Measurements from ENCODE around the gene POU2F3. TPM values are rescaled to one million over a fixed set of nuclear protein-coding genes. Genes with fewer than 3 reads are reported as not detected.
A peak's percentile ranks its signal among the peaks of the same experiment; 100 is the strongest.

Gene POU2F3
- total RNA-seq, 1 experiment from 2014 or later = 0.02 TPM

- DNase-seq (ENCODE audit: low read depth) = no peak
Observed at GRCh38 chr11:120317689-120318480, 77.9 kb downstream of the POU2F3 start.

GRCh38 chr11:120318906-120319305 is 79.0 kb downstream of the POU2F3 start:
- no peak for DNase-seq (ENCODE audit: low read depth)

GRCh38 chr11:120324932-120325810 is 85.2 kb downstream of the POU2F3 start, which contains the start of gene TLCD5:
TSS of gene TLCD5 (plus strand) at chr11:120325299. CDS start at chr11:120327442, 2,143 bp downstream.
- DNase-seq (ENCODE audit: low read depth) = peak; percentile 68

GRCh38 chr11:120326228-120326627 is 86.3 kb downstream of the POU2F3 start:
- peak; percentile 25 for DNase-seq (ENCODE audit: low read depth)

- DNase-seq (ENCODE audit: low read depth) = peak; percentile 50
Observed at GRCh38 chr11:120326845-120327281, 86.9 kb downstream of the POU2F3 start.

GRCh38 chr11:120327311-120327710 is 87.4 kb downstream of the POU2F3 start:
- no peak for DNase-seq (ENCODE audit: low read depth)

GRCh38 chr11:120329556-120329955 is 89.6 kb downstream of the POU2F3 start:
- peak; percentile 34 for DNase-seq (ENCODE audit: low read depth)

GRCh38 chr11:120330045-120330444 is 90.1 kb downstream of the POU2F3 start:
- no peak for DNase-seq (ENCODE audit: low read depth)

GRCh38 chr11:120331301-120331996 is 91.5 kb downstream of the POU2F3 start:
- peak; percentile 93 for DNase-seq (ENCODE audit: low read depth)

GRCh38 chr11:120332822-120333716 is 93.1 kb downstream of the POU2F3 start:
- DNase-seq (ENCODE audit: low read depth) = peak; percentile 28

GRCh38 chr11:120333801-120334200 is 93.9 kb downstream of the POU2F3 start:
- no peak for DNase-seq (ENCODE audit: low read depth)

- DNase-seq (ENCODE audit: low read depth) = no peak
Observed at GRCh38 chr11:120334332-120334731, 94.4 kb downstream of the POU2F3 start.

- peak; percentile 82 for DNase-seq (ENCODE audit: low read depth)
Observed at GRCh38 chr11:120334894-120335462, 95.0 kb downstream of the POU2F3 start.

- no peak for DNase-seq (ENCODE audit: low read depth)
Observed at GRCh38 chr11:120335556-120335907, 95.6 kb downstream of the POU2F3 start.

- DNase-seq (ENCODE audit: low read depth) = peak; percentile 92
Observed at GRCh38 chr11:120335908-120336640, 96.1 kb downstream of the POU2F3 start, which contains the start of gene ARHGEF12. TSS of gene ARHGEF12 (plus strand) at chr11:120336413. CDS start at chr11:120337244, 831 bp downstream.

- DNase-seq (ENCODE audit: low read depth) = peak; percentile 54
Observed at GRCh38 chr11:120336641-120337354, 96.9 kb downstream of the POU2F3 start.

- DNase-seq (ENCODE audit: low read depth) = peak; percentile 71
Observed at GRCh38 chr11:120337355-120338106, 97.6 kb downstream of the POU2F3 start.
